Activated CD8-positive, alpha-beta memory T cell treated with anti-CD3 and anti-CD28 coated beads, Interleukin-2, amount 50 U/mL, for 24 hours (primary cell): ENCODE results near the gene SHC2.
"Not testable (repeated sequence)": the region's sequence is repeated elsewhere in the genome, so short reads cannot be mapped to it uniquely, and the experiment has no call there.

Experiments
- DNase-seq: peaks from one replicate; pipeline ENCODE4 v3.0.0-alpha.2; 2020; ENCODE audit errors: extremely low read depth

Gene SHC2

DNA sequence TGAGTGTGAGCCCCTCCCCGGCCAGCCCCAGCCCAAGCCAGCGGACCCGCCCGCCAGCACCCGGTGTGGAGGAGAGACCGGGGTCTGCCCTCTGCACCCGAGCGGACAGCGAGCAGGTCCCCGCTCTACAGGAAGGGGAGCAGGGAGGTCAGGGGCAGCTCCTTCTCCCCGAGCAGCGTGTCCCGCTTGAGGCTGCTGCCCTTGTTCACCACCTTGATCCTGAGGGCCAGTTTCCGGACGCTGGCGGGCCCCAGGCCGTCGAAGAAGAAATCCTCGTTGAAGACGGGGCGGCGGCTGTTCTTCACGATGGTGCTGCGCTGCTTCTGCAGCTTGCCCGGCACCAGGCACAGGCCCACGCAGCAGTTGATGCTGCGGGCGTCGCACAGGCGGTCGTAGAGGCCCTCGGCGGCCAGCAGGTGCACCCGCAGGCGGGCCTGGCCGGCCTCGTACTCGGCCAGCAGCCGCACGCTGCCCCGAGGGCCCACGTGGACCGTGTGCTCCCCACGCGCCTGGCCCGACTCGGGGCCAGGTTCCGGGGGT, 53.8 kb downstream of the SHC2 start:
- no peak for DNase-seq

DNA sequence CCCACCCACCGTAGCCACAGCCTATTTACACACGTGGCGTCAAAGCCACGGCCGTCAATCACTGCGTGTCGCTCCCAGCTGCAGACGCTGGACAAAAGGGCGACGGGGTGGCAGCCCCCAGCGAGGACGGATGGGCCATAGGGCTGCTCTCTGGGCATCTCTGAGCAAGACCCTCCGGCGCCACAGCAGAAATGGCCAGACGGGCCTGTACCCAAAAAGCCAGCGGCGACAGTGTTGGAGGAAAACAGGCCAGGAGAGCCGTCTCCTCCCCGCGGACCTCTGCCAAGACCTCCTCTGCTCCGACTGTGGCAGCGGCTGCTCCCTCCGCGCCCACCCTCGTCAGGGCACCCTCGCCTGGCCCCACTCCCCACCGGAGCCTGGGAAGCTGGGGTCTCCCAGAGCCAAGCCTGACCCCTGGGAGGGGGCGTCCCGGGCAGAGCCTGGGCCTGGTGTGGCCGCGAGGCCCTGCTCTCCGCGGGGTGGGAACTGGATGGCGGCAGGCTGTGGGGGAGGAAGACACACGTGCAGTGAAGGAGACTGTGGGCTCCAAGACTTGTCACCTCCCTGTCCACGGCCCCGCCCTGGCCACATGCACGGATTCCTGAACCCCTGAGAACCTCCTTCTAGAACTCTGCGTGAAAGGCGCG, 54.6 kb downstream of the SHC2 start:
- DNase-seq, result no peak

DNA sequence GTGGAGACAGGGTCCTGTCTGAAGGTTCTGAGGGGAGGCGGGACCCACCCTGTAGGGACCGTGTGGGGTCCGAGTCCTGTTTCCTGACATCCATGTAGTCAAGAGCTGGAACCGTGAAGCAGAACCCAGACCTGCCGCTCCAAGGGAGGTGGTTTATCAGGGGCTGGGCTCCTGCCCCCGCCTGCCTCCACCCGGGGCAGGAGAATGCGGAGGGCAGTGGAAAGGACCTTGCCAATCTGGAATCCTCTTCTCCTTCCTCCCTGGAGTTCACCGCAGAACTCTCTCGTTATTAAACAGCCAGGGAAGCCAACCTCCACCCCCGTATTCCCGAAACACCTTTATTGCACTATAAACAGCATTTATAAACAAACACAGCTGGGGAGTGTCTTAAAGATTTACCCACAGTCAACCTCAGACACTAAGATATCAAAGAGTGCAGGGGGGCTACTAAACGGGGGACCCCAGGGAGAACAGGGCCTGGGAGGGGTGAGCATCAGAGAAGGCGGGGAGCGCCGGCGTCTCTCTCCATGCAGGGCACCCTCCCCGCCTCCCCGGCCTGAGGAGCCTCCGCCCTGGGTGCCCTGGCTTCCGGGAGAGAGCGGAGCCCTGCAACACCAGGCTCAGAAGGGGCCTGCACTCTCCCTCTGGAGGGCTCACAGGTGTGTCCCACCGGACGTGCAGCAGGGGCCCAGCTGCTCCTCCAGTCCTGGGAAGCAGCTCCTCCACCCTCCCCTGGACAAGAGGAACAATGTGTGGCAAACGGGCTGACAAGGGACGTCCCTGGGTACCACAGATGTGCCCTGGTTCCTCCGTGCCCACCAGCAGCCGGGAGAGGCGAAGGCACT, 55.5 kb downstream of the SHC2 start:
- DNase-seq, result no peak

DNA sequence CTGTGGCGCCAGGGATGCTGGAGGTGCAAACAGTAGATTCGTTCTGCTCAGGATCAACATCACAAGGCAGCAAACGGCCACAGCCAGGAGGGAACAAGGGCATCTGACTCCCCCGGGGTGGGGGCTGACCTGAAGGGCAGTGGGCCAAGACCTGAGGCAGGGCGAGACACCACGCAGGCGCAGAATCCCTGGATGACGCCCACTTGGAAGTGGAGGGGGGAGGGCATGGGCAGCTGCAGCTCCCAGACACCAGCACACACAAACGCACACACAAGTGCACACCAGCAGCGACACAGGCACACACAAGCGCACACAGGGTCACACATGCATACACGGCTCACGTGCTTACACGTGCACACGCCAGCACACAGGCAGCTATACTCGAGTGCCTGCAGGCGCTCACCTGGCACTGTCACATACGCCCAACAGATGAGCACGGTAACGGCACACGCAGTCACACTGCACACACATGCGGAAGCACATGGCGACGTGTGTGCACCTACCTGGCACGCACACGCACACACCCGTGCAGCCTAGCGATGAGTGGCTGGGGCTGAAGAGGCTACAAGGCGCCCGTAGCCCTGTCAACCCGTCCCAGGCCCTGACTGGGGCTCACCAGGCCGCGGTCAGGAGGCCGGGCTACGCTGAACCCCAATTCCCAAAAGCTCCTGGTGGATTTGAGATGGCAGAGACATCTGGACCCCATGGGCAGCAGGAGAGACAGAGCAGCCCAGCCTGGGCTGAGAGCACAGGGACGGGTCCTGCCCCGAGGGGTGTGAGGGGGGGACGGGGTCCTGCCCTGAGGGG, 57.4 kb downstream of the SHC2 start:
- DNase-seq, result no peak

DNA sequence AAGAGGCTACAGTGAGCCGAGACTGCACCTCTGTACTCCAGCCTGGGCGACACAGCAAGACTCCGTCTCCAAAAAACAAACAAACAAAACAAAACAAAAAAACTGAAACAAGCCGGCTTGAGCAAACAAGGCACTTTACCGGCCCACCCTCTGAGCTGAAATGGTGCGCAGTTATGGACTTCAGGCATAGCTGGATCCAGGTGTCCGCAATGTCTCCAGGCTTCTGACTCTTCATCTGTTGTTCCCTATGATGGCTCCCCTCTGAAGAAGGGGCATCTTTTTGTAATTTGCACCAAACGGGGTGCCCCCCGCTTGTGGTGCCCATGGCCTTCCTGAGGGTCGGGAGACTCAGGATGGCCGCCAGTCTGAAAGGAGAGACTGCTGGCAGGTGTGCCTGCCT, 58.0 kb downstream of the SHC2 start:
- no peak for DNase-seq

DNA sequence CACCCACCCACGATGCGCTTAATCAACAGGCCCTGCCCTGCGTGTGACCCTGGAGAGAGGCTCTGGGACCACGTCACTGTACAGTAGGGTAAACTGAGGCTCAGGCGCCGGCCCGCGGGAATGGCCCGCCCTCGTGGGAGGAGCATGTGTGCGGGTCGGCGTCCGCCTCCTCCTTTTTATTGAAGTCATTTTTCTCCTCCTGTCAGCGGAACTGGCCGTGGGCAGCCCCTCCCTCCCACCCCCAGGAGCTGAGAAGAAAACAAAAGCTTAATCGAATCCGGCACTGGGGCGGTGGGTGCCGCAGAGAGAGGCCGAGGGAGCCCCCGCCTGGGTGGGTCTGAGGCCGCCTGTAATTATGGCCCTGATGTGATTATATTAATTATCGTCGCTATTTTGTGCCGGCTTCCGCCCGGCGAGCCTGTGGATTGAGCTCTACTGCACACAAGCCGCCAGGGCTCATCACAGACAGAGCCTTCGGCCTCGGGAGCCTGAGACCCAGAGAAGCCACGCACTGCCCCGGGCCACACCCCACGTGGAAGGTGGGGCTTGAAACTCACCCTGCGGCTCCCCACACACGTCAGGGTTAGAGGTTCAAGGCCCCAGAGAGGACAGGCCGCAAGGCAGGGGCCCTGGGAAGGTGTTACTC, 58.8 kb downstream of the SHC2 start:
- DNase-seq, result no peak

DNA sequence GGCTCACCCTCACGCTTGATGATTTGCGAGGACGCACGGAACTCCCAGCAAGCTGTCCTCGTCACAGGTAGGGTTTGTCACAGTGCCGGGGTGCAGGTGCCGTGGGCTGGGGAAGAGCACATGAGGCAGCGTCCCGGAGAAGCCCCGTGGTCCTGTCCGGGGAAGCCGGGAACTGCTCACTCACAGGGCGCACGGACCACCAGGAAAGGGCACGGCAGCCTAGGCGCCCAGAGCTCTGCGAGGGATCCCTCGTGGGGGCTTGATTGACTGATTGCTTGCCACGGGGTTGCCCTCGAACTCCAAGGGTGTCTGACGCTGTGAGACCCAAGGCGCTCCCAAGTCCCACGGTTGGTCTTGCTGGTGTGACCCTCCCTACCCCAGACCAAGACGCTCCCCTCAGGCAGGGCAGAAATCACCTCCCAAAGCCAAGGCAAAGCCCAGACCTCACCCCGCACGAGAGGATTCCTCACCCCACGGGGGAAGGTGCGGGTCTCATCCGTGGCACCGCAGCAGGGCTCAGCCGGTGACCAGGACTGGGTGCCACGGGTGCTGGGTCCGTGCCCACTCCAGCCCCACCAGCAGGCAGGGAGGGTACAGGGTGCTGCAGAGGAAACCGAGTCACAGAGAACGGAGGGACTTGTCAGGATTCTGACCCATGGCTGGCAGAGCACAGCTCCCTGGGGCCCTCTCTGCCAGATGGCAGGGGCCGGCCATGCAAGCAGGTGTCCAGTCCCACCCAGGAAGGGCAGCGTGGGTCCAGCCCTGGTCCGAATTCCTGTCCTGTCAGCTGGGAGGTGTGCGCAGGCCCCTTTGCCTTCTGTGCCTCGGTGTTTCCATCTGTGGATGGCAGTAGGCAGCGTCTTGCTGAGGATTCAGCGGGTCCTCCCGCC, 59.6 kb downstream of the SHC2 start:
- DNase-seq, result no peak

DNA sequence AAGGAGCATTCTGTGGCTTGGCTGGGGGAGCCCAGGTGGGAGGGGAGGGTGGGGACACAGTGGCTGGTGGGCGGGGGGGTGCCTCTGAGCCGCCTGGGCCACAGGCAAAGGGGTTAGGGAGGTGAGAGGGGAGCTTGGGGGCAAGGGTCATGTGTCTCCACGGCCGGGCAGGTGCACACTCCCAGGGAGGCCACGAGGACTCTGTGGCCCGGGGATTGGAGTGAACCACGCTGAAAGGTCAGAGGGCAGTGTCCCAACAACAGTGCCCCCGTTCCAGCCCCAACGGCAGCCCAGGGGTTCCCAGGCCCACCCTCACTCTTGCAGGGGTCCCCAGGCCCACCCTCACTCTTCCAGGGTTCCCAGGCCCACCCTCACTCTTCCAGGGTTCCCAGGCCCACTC, 61.5 kb downstream of the SHC2 start:
- no peak for DNase-seq

DNA sequence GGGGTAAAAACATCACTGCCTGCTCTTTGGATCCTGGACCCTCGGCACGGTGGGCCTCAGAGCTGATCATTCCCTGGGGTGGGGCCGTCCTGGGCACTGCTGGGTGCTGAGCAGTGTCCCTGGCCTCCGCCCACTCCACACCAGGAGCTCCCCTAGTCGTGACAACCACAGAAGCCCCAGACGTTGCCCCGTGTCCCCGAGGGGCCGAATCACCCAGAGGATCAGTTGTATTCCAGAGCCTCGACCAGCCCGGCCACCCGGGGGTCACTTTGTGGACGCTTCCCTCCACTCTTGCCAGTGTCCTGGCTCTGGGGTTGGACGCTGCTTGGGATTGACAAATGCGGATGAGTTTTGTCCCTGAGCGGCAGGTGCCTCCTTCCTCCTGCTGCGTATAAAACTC, 62.1 kb downstream of the SHC2 start:
- DNase-seq, result no peak

DNA sequence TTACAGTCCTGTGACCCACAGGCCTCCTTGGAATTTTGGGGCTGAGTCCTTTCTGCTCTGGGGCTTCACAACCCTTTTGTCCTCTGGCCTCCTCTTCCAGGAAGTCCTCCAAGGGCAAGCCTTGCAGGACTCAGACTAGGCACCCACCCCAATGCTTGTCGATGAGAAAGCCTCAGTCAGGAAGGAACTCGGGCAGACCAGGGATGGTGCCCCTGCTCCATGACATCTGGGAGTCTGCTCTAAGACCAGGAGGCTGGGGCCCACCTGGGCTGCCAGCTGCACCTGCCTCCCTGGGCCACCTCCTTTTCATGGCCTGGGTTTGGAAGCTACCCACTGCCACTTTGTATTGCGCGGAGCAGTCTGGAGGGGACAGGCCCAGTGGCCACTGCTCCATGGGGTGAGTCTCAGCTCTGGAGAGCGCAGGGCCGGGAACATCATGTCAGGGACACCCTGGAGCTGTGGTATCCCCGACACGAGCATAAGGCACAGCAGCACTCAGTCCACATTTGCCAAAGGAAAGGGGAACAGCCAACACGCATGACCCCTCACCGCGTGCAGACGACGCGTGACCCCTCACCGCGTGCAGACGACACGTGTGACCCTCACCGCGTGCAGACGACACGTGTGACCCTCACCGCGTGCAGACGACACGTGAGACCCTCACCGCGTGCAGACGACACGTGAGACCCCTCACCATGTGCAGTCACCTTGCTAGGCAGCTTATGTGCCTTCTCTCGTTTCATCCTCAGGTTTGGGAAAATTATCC, 62.7 kb downstream of the SHC2 start:
- no peak for DNase-seq

DNA sequence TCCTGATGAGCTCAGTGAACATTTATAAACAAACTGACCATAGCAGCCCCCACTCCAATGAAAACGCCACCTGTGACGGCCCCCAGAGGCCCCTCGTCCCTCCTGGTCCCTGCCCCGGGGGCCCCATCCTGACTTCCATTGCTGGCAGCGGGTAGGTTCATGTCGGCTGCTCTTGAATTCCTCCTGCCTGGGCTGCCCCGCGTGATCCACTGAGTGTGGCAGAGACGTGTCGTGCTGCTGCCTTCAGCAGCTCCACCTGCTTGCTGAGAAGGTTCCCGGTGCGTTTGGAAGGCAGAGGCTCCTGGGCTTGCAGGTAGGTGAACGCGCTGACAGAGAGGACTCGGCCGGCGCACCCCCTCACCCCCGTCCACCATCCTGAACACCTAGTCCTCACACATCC, 63.5 kb downstream of the SHC2 start:
- DNase-seq, result no peak

DNA sequence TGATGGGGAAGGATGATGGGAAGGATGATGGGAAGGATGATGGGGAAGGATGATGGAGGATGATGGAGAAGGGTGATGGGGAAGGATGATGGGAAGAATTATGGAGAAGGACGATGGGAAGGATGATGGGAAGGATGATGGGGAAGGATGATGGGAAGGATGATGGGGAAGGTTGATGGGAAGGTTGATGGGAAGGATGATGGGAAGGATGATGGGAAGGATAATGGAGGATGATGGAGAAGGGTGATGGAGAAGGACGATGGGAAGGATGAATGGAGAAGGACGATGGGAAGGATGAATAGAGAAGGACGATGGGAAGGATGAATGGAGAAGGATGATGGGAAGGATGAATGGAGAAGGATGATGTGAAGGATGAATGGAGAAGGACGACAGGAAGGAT, 65.4 kb downstream of the SHC2 start:
- DNase-seq, result no peak

DNA sequence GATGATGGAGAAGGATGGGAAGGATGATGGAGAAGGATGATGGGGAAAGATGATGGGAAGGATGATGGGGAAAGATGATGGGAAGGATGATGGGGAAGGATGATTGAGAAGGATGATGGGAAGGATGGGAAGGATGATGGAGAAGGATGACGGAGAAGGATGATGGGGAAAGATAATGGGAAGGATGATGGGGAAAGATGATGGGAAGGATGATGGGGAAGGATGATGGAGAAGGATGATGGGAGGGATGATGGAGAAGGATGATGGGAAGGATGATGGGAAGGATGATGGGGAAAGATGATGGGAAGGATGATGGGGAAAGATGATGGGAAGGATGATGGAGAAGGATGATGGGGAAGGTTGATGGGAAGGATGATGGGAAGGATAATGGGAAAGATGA, 66.0 kb downstream of the SHC2 start:
- DNase-seq, result not testable (repeated sequence)

DNA sequence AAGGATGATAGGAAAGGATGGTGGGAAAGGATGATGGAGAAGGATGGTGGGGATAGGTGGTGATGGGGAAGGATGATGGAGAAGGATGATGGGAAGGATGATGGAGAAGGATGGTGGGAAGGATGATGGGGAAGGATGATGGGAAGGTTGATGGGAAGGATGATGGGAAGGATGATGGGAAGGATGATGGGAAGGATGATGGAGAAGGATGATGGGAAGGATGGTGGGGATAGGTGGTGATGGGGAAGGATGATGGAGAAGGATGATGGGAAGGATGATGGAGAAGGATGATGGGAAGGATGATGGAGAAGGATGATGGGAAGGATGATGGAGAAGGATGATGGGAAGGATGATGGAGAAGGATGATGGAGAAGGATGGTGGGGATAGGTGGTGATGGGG, 67.3 kb downstream of the SHC2 start:
- not testable (repeated sequence) for DNase-seq

DNA sequence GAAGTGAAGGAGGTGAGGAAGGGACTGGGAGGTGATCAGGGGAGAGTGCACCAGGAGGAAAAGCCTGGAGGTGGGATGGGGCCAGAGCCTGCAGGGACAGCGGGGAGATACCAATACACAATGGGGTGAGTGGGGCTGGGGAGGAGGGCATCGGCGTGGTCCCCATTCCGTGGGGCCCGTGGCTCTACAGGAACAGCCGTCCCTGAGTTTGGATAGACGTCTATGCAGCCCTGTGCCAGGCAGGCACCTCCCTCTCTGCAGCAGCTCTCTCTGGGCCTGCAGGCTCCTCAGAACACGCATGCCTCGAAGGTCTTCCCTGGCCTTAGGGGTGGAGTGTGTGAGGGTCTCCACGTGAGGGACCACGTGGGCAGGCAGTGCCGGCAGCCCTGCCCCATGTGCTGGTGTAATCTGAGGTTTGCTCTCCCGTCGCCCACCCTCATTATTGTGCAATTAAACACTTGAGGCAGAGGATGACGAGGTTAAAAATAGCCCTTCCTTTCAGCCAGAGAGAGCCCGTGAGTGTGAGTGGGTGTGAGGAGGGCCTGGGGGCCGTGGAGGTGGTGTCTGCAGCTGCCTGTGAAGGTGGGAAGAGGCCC, 68.4 kb downstream of the SHC2 start:
- no peak for DNase-seq

DNA sequence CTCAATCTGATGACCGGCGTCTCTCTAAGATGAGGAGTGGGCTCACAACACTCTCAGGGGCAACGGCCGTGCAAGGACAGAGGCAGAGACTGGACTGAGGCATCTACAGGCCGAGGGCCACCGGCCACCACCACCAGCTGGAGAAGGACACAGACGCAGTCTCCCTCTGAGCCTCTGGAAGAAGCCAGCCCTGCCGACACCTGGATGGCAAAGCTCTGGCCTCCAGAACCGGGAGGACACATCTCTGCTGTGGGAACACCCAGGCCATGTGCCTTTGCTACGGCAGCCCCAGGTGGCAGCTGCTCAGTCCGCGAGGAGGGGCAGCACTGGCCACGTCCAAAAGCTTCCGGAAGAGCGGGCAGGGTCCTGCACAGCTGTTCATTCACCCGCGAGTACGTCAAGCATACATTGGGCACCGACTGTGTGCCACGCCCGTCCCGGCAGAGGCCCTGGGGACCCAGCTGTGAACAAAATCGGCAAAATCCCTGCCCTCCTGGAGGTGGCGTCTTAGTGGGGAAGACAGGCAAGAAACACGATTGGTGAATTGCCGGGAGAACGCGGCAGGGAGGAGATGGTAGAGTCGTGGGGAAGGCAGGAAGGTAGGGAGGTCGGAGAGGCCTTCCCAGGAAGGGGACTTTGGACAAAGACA, 69.0 kb downstream of the SHC2 start:
- DNase-seq, result no peak

DNA sequence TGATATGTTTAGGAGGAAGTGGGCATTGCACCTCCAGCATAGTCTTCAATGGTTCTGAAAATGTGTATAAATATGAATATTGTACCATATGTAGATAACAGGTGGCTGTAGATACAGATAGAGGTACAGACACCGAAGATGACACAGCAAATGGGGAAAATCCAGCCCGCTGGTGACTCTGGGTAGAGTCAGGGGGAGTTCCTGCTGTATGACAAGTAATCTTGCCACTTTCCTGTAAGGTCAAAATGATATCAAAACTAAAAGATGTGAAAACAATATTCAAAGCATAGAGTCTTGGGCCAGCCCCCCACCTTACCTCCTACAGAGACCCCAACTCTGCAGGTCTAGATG, 69.7 kb downstream of the SHC2 start:
- DNase-seq, result no peak

DNA sequence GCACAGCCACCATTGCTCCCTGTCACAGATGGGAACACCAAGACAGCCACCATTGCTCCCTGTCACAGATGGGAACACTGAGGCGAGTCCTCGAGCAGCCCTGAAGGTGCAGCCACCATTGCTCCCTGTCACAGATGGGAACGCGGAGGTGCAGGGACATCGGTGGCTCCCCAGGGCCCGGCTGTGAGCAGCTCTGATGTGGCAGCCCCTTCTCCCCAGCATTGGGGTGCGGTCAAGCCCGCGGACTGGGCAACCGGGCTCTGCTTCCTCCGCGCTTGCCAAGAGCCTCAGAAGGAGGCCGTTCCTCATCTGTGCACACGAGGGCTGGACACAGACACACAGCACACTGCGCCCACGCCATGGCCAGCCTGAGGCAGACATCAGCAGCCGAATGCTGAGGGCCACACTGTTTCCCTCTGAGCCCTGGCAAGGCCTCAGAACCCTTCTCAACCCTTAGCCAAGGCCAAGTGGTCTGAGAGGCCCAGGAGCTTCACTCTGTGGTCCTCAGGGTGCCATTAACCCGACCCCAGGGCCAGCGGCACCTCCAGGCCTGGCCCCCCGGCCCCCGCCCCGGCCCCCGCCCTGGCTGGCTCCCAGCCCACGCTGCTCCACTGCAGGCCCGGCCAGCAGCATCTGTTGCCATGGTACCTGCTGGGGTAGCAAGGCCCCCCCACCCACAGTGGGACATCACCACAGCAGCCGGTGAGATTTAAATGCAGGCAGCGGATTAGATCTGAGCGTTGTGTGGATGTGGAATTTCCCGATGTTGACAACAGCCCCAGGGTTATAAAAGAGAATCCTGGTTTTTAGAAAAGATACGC, 70.2 kb downstream of the SHC2 start:
- no peak for DNase-seq

DNA sequence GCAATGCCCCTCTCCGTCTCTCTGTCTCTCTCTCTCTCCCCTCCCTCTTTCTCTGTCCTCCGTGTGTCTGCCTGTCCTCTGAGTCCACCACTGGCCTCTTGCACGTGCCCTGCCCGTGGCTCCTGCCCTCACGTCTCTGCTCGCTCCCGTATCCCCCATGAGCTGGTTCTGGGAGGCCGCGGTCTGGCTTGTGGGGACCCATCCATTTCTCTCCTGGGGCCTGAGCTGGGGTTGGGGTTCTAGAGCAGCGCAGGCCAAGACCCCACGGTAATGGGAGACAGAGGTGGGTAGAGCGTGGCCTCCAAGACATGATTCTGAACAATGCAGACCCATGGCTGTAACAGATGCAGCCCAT, 70.9 kb downstream of the SHC2 start:
- DNase-seq, result no peak
